HEK293 (cell line): ENCODE results near the gene PADI3.

Experiments used
- KLF16 ChIP-seq: fragments of 450-650 bp; formaldehyde crosslinking; IDR thresholded peaks from 2 replicates; pipeline ENCODE4 v1.5.1; 2017; ENCODE audit warnings: missing biosample characterization, missing genetic modification characterization
- KLF8 ChIP-seq: fragments of 450-650 bp; formaldehyde crosslinking; IDR thresholded peaks from 2 replicates; pipeline ENCODE4 v1.5.1; 2016; ENCODE audit warnings: missing biosample characterization, missing genetic modification characterization
- RBAK ChIP-seq: fragments of 450-650 bp; formaldehyde crosslinking; IDR thresholded peaks from 2 replicates; pipeline ENCODE4 v1.5.1; 2016; ENCODE audit warnings: missing biosample characterization, missing genetic modification characterization
- SALL2 ChIP-seq: fragments of 450-650 bp; formaldehyde crosslinking; IDR thresholded peaks from 2 replicates; pipeline ENCODE4 v1.5.0; 2017; ENCODE audit warnings: missing biosample characterization, mild to moderate bottlenecking, missing genetic modification characterization, borderline replicate concordance
- YY1 ChIP-seq: fragments of 450-650 bp; formaldehyde crosslinking; IDR thresholded peaks from 2 replicates; pipeline ENCODE4 v1.5.1; 2018; ENCODE audit warnings: missing biosample characterization, missing genetic modification characterization
- ZBTB20 ChIP-seq: fragments of 450-650 bp; formaldehyde crosslinking; IDR thresholded peaks from 2 replicates; pipeline ENCODE4 v1.5.1; 2016; ENCODE audit warnings: missing biosample characterization, missing genetic modification characterization
- ZNF335 ChIP-seq: fragments of 450-650 bp; formaldehyde crosslinking; conservative IDR thresholded peaks from 2 replicates; pipeline ENCODE4 v1.5.1; 2016; ENCODE audit warnings: missing biosample characterization, missing genetic modification characterization
- ZNF626 ChIP-seq: fragments of 450-650 bp; sonication (Bioruptor Pico); formaldehyde crosslinking; IDR thresholded peaks from 2 replicates; pipeline ENCODE4 v1.5.1; 2018; ENCODE audit warnings: missing biosample characterization, missing genetic modification characterization, inconsistent platforms
- ZNF776 ChIP-seq: fragments of 450-650 bp; formaldehyde crosslinking; IDR thresholded peaks from 2 replicates; pipeline ENCODE4 v1.5.0; 2017; ENCODE audit warnings: missing biosample characterization, missing genetic modification characterization, borderline replicate concordance
- ZSCAN30 ChIP-seq: fragments of 450-650 bp; IDR thresholded peaks from 2 replicates; pipeline ENCODE4 v1.5.1; 2018; ENCODE audit warnings: missing biosample characterization, mild to moderate bottlenecking, missing genetic modification characterization, moderate library complexity
- TF ChIP-seq, protein P1 (sequence below): fragments of 450-650 bp; formaldehyde crosslinking; IDR thresholded peaks from 2 replicates; pipeline ENCODE4 v1.5.1; 2016; ENCODE audit warnings: missing biosample characterization, missing genetic modification characterization
- TF ChIP-seq, protein P2 (sequence below): fragments of 450-650 bp; formaldehyde crosslinking; IDR thresholded peaks from 2 replicates; pipeline ENCODE4 v1.5.1; 2016; ENCODE audit warnings: missing biosample characterization, missing genetic modification characterization
- TF ChIP-seq, protein P3 (sequence below): fragments of 450-650 bp; formaldehyde crosslinking; IDR thresholded peaks from 2 replicates; pipeline ENCODE4 v1.5.1; 2016; ENCODE audit warnings: missing biosample characterization, missing genetic modification characterization

DNA sequence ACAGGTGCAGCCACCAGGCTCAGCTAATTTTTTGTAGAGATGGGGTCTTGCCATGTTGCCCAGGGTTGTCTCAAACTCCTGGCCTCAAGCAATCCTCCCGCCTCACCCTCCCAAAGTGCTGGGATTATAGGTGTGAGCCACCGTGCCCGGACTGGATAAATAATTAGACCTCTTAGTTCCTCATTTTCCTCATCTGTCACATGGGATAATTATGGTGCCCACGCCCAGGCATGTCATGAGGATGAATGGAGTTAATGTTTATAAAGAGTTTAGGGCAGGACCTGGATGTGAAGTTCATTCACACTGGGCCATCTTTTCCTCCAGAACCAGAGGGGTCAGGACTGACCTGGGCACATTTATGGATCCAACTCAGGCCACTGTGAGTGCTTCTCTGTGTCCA, 23.7 kb downstream of the PADI3 start:
- TF ChIP-seq ZNF335: no peak
- TF ChIP-seq, protein P1, sequence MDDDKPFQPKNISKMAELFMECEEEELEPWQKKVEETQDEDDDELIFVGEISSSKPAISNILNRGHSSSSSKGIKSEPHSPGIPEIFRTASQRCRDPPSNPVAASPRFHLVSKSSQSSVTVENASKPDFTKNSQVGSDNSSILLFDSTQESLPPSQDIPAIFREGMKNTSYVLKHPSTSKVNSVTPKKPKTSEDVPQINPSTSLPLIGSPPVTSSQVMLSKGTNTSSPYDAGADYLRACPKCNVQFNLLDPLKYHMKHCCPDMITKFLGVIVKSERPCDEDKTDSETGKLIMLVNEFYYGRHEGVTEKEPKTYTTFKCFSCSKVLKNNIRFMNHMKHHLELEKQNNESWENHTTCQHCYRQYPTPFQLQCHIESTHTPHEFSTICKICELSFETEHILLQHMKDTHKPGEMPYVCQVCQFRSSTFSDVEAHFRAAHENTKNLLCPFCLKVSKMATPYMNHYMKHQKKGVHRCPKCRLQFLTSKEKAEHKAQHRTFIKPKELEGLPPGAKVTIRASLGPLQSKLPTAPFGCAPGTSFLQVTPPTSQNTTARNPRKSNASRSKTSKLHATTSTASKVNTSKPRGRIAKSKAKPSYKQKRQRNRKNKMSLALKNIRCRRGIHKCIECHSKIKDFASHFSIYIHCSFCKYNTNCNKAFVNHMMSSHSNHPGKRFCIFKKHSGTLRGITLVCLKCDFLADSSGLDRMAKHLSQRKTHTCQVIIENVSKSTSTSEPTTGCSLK (tag by site-specific recombination): no peak
- TF ChIP-seq, protein P2, sequence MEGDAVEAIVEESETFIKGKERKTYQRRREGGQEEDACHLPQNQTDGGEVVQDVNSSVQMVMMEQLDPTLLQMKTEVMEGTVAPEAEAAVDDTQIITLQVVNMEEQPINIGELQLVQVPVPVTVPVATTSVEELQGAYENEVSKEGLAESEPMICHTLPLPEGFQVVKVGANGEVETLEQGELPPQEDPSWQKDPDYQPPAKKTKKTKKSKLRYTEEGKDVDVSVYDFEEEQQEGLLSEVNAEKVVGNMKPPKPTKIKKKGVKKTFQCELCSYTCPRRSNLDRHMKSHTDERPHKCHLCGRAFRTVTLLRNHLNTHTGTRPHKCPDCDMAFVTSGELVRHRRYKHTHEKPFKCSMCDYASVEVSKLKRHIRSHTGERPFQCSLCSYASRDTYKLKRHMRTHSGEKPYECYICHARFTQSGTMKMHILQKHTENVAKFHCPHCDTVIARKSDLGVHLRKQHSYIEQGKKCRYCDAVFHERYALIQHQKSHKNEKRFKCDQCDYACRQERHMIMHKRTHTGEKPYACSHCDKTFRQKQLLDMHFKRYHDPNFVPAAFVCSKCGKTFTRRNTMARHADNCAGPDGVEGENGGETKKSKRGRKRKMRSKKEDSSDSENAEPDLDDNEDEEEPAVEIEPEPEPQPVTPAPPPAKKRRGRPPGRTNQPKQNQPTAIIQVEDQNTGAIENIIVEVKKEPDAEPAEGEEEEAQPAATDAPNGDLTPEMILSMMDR (tag by site-specific recombination): no peak
- TF ChIP-seq YY1 (tag by site-specific recombination): no peak
- TF ChIP-seq ZNF626 (tag by site-specific recombination): no peak
- TF ChIP-seq ZSCAN30 (tag by site-specific recombination): no peak
- TF ChIP-seq, protein P3, sequence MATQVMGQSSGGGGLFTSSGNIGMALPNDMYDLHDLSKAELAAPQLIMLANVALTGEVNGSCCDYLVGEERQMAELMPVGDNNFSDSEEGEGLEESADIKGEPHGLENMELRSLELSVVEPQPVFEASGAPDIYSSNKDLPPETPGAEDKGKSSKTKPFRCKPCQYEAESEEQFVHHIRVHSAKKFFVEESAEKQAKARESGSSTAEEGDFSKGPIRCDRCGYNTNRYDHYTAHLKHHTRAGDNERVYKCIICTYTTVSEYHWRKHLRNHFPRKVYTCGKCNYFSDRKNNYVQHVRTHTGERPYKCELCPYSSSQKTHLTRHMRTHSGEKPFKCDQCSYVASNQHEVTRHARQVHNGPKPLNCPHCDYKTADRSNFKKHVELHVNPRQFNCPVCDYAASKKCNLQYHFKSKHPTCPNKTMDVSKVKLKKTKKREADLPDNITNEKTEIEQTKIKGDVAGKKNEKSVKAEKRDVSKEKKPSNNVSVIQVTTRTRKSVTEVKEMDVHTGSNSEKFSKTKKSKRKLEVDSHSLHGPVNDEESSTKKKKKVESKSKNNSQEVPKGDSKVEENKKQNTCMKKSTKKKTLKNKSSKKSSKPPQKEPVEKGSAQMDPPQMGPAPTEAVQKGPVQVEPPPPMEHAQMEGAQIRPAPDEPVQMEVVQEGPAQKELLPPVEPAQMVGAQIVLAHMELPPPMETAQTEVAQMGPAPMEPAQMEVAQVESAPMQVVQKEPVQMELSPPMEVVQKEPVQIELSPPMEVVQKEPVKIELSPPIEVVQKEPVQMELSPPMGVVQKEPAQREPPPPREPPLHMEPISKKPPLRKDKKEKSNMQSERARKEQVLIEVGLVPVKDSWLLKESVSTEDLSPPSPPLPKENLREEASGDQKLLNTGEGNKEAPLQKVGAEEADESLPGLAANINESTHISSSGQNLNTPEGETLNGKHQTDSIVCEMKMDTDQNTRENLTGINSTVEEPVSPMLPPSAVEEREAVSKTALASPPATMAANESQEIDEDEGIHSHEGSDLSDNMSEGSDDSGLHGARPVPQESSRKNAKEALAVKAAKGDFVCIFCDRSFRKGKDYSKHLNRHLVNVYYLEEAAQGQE (tag by site-specific recombination): no peak
- TF ChIP-seq KLF16: no peak
- no peak for TF ChIP-seq SALL2 (tag by site-specific recombination)
- TF ChIP-seq RBAK (tag by site-specific recombination): no peak
- no peak for TF ChIP-seq KLF8 (tag by site-specific recombination)
- TF ChIP-seq ZNF776 (tag by site-specific recombination): no peak
- no peak for TF ChIP-seq ZBTB20
